ENCODE data around the gene PIGQ.

The PIGQ gene

GRCh38 chr16:567373-568256 is 2.2 kb upstream of the PIGQ start:
- Histone ChIP-seq H3K9ac (ENCODE audit: low read length) (peak overlapping the region; percentile 66), H3K4me3 (ENCODE audit: low read length) (no peak overlapping the region), H3K9me3 (ENCODE audit: control insufficient read depth, low read length) (no peaks in the 10 kb centered on the region), H3K27me3 (replicated peaks; ENCODE audit: control insufficient read depth, insufficient read depth, low read length) (no peaks in the 10 kb centered on the region), H3K36me3 (ENCODE audit: control insufficient read depth, insufficient read depth, low read length, severe bottlenecking) (no peaks in the 10 kb centered on the region), H3K4me1 (ENCODE audit: control insufficient read depth, insufficient read depth, low read length) (peaks cover 15% of the 10 kb centered on the region)
- no peak for DNase-seq (ENCODE audit: low read depth)

- Histone ChIP-seq H3K36me3 (ENCODE audit: control insufficient read depth, insufficient read depth, low read length, severe bottlenecking) (no peaks in the 10 kb centered on the region), H3K27me3 (replicated peaks; ENCODE audit: control insufficient read depth, insufficient read depth, low read length) (no peaks in the 10 kb centered on the region), H3K9me3 (ENCODE audit: control insufficient read depth, low read length) (no peaks in the 10 kb centered on the region), H3K9ac (ENCODE audit: low read length) (peak overlapping the region; percentile 86), H3K4me3 (ENCODE audit: low read length) (peak overlapping the region; percentile 87), H3K4me1 (ENCODE audit: control insufficient read depth, insufficient read depth, low read length) (peaks cover 15% of the 10 kb centered on the region)
- no peak for DNase-seq (ENCODE audit: low read depth)
Observed at GRCh38 chr16:568401-569258, 1.1 kb upstream of the PIGQ start.

DNA sequence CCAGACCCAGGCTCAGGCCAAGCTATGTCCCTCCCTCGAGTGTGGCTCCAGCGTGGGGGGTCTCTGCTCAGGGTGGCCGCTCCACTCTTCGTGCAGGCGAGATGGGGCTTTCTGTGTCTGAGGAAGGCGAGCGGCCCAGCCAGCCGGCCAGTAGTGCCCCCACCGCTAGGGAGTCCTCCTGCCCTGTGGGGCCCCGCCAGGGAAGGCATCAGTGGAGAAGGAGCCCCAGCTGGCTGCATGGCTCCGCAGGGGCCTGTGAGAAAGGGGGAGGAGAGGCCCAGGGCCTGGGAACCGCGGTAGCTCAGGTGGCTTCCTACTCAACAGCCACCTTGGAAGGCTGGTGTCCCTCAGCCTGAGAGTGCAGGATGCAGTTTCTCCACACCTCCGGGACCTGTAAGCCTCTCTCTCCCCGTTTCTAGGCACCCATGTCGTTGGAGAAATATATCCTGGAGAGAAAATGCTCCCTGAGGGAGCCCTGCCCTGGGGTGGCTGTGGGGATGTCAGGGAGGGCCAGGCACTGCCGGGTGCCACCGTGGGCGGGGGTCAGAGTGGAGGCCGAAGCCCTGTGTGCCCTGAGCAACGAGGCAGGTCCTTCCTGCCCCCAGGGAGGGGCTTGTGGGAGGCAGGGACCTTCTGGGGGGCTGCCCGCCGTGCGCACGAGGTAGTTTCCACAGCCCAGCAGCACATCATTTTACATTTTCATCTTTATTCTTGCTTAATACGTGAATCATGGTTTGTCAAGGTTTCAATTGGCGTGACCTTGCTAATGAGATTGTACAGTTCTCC is 3.3 kb downstream of the PIGQ start:
- no peak for DNase-seq (ENCODE audit: low read depth)
- peaks cover 5% of the 10 kb centered on the region for H3K4me1 ChIP-seq (ENCODE audit: control insufficient read depth, insufficient read depth, low read length)
- no peaks in the 10 kb centered on the region for H3K27me3 ChIP-seq (replicated peaks; ENCODE audit: control insufficient read depth, insufficient read depth, low read length)
- H3K9me3 ChIP-seq (ENCODE audit: control insufficient read depth, low read length), result no peaks in the 10 kb centered on the region
- H3K36me3 ChIP-seq (ENCODE audit: control insufficient read depth, insufficient read depth, low read length, severe bottlenecking), result peaks cover 16% of the 10 kb centered on the region
- no peak overlapping the region for H3K4me3 ChIP-seq (ENCODE audit: low read length)
- H3K9ac ChIP-seq (ENCODE audit: low read length), result no peak overlapping the region

GRCh38 chr16:574021-574760 is 4.4 kb downstream of the PIGQ start:
- DNase-seq (ENCODE audit: low read depth), result no peak
- H3K4me1 ChIP-seq (ENCODE audit: control insufficient read depth, insufficient read depth, low read length), result peaks cover 2% of the 10 kb centered on the region

DNA sequence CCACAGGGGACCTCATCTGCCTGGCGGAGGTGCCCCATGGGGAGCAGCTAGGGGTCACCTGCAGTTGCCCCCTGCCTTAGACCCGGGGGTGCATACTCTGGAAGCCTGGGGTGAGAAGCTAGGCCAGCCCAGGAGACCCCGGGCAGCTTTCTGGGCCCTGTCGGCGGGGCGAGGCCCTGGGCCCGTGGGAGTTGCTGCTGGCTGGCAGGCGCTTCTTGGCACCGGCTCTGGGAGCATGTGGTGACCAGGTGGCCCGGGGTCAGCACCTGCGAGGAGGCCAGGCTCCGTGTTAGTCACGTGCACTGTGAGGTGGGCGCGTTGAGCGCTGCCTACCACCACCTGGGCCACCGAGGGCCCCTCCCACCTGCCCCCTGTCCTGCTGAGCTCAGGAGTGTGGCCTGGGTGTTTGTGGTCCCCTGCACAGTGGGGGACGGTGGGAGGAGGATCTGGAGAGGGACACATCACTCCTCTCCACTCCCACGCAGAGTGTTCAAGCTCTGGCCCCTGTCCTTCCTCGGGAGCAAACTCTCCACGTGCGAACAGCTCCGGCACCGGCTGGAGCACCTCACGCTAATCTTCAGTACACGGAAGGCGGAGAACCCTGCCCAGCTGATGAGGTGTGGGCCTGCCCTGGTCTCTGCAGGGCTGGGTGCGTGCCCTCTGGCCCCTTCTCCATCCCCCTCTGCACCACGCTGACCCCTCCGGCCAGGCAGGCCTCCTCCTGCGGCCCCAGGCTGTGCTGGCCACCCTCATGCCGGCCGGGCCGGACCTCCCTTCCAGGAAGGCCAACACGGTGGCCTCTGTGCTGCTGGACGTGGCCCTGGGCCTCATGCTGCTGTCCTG is 5.8 kb downstream of the PIGQ start:
- Histone ChIP-seq H3K9ac (ENCODE audit: low read length) (no peak overlapping the region), H3K27me3 (replicated peaks; ENCODE audit: control insufficient read depth, insufficient read depth, low read length) (no peaks in the 10 kb centered on the region), H3K4me3 (ENCODE audit: low read length) (no peak overlapping the region), H3K4me1 (ENCODE audit: control insufficient read depth, insufficient read depth, low read length) (no peaks in the 10 kb centered on the region), H3K36me3 (ENCODE audit: control insufficient read depth, insufficient read depth, low read length, severe bottlenecking) (peaks cover 16% of the 10 kb centered on the region), H3K9me3 (ENCODE audit: control insufficient read depth, low read length) (no peaks in the 10 kb centered on the region)
- no peak for DNase-seq (ENCODE audit: low read depth)

More at GRCh38 chr16:574021-574760, 4.4 kb downstream of the PIGQ start:
- H3K9me3 ChIP-seq (ENCODE audit: control insufficient read depth, low read length), result no peaks in the 10 kb centered on the region
- no peaks in the 10 kb centered on the region for H3K27me3 ChIP-seq (replicated peaks; ENCODE audit: control insufficient read depth, insufficient read depth, low read length)
- H3K4me3 ChIP-seq (ENCODE audit: low read length), result no peak overlapping the region
- H3K9ac ChIP-seq (ENCODE audit: low read length), result no peak overlapping the region
- H3K36me3 ChIP-seq (ENCODE audit: control insufficient read depth, insufficient read depth, low read length, severe bottlenecking), result peaks cover 16% of the 10 kb centered on the region

GRCh38 chr16:576197-576822 is 6.5 kb downstream of the PIGQ start:
- no peak for DNase-seq (ENCODE audit: low read depth)

DNA sequence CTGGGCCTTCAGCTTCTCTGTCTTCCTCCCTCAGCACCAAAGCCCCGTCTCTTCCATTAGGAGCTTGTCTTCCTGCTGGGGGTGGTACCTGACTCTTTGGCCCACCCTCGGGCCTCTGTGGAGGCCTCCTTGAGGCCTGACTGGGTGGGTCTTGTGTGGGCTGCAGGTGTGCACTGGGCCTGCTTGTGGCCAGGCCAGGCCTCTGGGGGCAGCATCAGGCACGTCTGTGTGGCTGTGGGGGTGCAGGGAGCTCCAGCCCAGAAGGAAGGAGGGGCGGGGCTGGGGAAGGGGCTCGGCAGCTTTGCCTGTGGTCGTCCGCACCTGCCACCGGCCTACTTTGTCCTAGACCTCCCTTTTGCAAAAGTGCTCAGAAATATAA is 7.0 kb downstream of the PIGQ start:
- no peaks in the 10 kb centered on the region for H3K4me1 ChIP-seq (ENCODE audit: control insufficient read depth, insufficient read depth, low read length)
- no peak for DNase-seq (ENCODE audit: low read depth)
- H3K9me3 ChIP-seq (ENCODE audit: control insufficient read depth, low read length), result no peaks in the 10 kb centered on the region
- H3K4me3 ChIP-seq (ENCODE audit: low read length), result no peak overlapping the region
- H3K9ac ChIP-seq (ENCODE audit: low read length), result no peak overlapping the region
- H3K36me3 ChIP-seq (ENCODE audit: control insufficient read depth, insufficient read depth, low read length, severe bottlenecking), result peaks cover 16% of the 10 kb centered on the region
- H3K27me3 ChIP-seq (replicated peaks; ENCODE audit: control insufficient read depth, insufficient read depth, low read length), result no peaks in the 10 kb centered on the region

More at GRCh38 chr16:576197-576822, 6.5 kb downstream of the PIGQ start:
- Histone ChIP-seq H3K36me3 (ENCODE audit: control insufficient read depth, insufficient read depth, low read length, severe bottlenecking) (peaks cover 16% of the 10 kb centered on the region), H3K27me3 (replicated peaks; ENCODE audit: control insufficient read depth, insufficient read depth, low read length) (no peaks in the 10 kb centered on the region), H3K9ac (ENCODE audit: low read length) (no peak overlapping the region), H3K9me3 (ENCODE audit: control insufficient read depth, low read length) (no peaks in the 10 kb centered on the region), H3K4me1 (ENCODE audit: control insufficient read depth, insufficient read depth, low read length) (no peaks in the 10 kb centered on the region), H3K4me3 (ENCODE audit: low read length) (no peak overlapping the region)

DNA sequence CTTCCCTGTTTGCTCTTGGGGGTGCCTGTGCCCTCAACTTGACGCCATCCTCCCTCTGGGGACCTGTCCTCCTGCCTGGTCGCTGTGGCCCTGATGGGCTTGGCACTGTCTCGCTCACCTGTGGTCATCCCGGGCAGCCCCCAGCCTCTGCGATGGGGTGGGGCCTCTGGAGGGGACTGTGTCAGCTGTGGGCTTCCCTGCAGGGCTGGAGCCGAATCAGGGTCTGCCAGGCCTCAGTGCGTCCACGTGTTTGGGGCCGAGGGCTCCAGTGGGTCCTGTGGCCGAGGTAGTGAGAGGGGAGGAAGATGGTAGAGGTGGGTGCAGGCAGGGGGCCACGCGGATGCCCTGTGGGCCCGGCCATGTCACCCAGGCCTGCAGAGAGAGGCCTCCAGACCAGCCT is 8.0 kb downstream of the PIGQ start:
- Histone ChIP-seq H3K36me3 (ENCODE audit: control insufficient read depth, insufficient read depth, low read length, severe bottlenecking) (peaks cover 16% of the 10 kb centered on the region), H3K27me3 (replicated peaks; ENCODE audit: control insufficient read depth, insufficient read depth, low read length) (no peaks in the 10 kb centered on the region), H3K4me3 (ENCODE audit: low read length) (no peak overlapping the region), H3K4me1 (ENCODE audit: control insufficient read depth, insufficient read depth, low read length) (no peaks in the 10 kb centered on the region), H3K9ac (ENCODE audit: low read length) (no peak overlapping the region), H3K9me3 (ENCODE audit: control insufficient read depth, low read length) (no peaks in the 10 kb centered on the region)
- DNase-seq (ENCODE audit: low read depth), result no peak

GRCh38 chr16:578232-578869 is 8.6 kb downstream of the PIGQ start:
- H3K4me1 ChIP-seq (ENCODE audit: control insufficient read depth, insufficient read depth, low read length), result no peaks in the 10 kb centered on the region
- no peaks in the 10 kb centered on the region for H3K27me3 ChIP-seq (replicated peaks; ENCODE audit: control insufficient read depth, insufficient read depth, low read length)
- H3K9ac ChIP-seq (ENCODE audit: low read length), result no peak overlapping the region
- H3K4me3 ChIP-seq (ENCODE audit: low read length), result no peak overlapping the region
- H3K9me3 ChIP-seq (ENCODE audit: control insufficient read depth, low read length), result no peaks in the 10 kb centered on the region
- H3K36me3 ChIP-seq (ENCODE audit: control insufficient read depth, insufficient read depth, low read length, severe bottlenecking), result peaks cover 16% of the 10 kb centered on the region
- DNase-seq (ENCODE audit: low read depth), result no peak
